ENCODE data around the gene CBX3.
"Not testable (repeated sequence)": the region's sequence is repeated elsewhere in the genome, so short reads cannot be mapped to it uniquely, and the experiment has no call there.

Gene CBX3

GRCh38 chr7:26233902-26234511, 32.5 kb downstream of the CBX3 start:
- TF ChIP-seq CTCF (IDR thresholded peaks at IDR 0.05): no peak
- no peak for DNase-seq
- Histone ChIP-seq H3K27me3 (peaks cover 0 to 3% of the 10 kb centered on the region in 2 donors), H3K36me3 (no peaks in the 10 kb centered on the region), H3K4me3 (no peak overlapping the region), H3K4me1 (no peaks in the 10 kb centered on the region), H3K9me3 (no peaks in the 10 kb centered on the region), H3K27ac (no peak overlapping the region)
- intact Hi-C loops (cut with DNase I; ENCODE audit: low total_unique reads): no loop called here

GRCh38 chr7:26237035-26237807, 35.7 kb downstream of the CBX3 start:
- Histone ChIP-seq H3K4me3 (no peak overlapping the region), H3K9me3 (no peaks in the 10 kb centered on the region), H3K4me1 (no peaks in the 10 kb centered on the region), H3K27me3 (peaks cover 0 to 8% of the 10 kb centered on the region in 2 donors), H3K27ac (no peak overlapping the region), H3K36me3 (no peaks in the 10 kb centered on the region)
- DNase-seq: no peak
- intact Hi-C loops (cut with DNase I; ENCODE audit: low total_unique reads): no loop called here
- TF ChIP-seq CTCF (IDR thresholded peaks at IDR 0.05): no peak

- H3K27me3 ChIP-seq: peaks cover 0 to 8% of the 10 kb centered on the region in 2 donors
- H3K27ac ChIP-seq: no peak overlapping the region
- no peak for DNase-seq
- no peaks in the 10 kb centered on the region for H3K4me1 ChIP-seq
- no peak overlapping the region for H3K4me3 ChIP-seq
- no peaks in the 10 kb centered on the region for H3K9me3 ChIP-seq
- no peaks in the 10 kb centered on the region for H3K36me3 ChIP-seq
- intact Hi-C loops (cut with DNase I; ENCODE audit: low total_unique reads): no loop called here
- no peak for TF ChIP-seq CTCF (IDR thresholded peaks at IDR 0.05)
These were observed 36.5 kb downstream of the CBX3 start for GRCh38 chr7:26238032-26238431.

GRCh38 chr7:26245150-26245549, 43.6 kb downstream of the CBX3 start:
- Histone ChIP-seq H3K9me3 (no peaks in the 10 kb centered on the region), H3K27ac (no peak overlapping the region), H3K4me3 (no peak overlapping the region), H3K4me1 (no peaks in the 10 kb centered on the region), H3K27me3 (peaks cover 0 to 13% of the 10 kb centered on the region in 2 donors), H3K36me3 (no peaks in the 10 kb centered on the region)
- TF ChIP-seq CTCF (IDR thresholded peaks at IDR 0.05): no peak
- intact Hi-C loops (cut with DNase I; ENCODE audit: low total_unique reads): no loop called here
- DNase-seq: no peak

- H3K4me3 ChIP-seq: no peak overlapping the region
These were observed 48.7 kb downstream of the CBX3 start for GRCh38 chr7:26250239-26250638.

GRCh38 chr7:26261866-26262265, 60.3 kb downstream of the CBX3 start:
- H3K9me3 ChIP-seq; H3K27ac ChIP-seq; H3K36me3 ChIP-seq; H3K4me3 ChIP-seq; H3K4me1 ChIP-seq; DNase-seq; intact Hi-C loops (cut with DNase I; ENCODE audit: low total_unique reads); H3K27me3 ChIP-seq: not testable (repeated sequence)

More at GRCh38 chr7:26250239-26250638, 48.7 kb downstream of the CBX3 start:
- Histone ChIP-seq H3K4me1 (no peaks in the 10 kb centered on the region), H3K27me3 (peaks cover 0 to 13% of the 10 kb centered on the region in 2 donors), H3K36me3 (no peaks in the 10 kb centered on the region), H3K9me3 (no peaks in the 10 kb centered on the region), H3K27ac (no peak overlapping the region)
- intact Hi-C loops (cut with DNase I; ENCODE audit: low total_unique reads): no loop called here
- no peak for TF ChIP-seq CTCF (IDR thresholded peaks at IDR 0.05)
- DNase-seq: no peak

Data from tibial artery (tissue), 4 donors.